Measurements from ENCODE around the gene XCL2. TPM values are rescaled to one million over a fixed set of nuclear protein-coding genes. Genes with fewer than 3 reads are reported as not detected.
"Not testable (repeated sequence)": the region's sequence is repeated elsewhere in the genome, so short reads cannot be mapped to it uniquely, and the experiment has no call there.

XCL2 gene
- total RNA-seq, 1 donor from 2014 or later: not detected

GRCh38 chr1:168574234-168574633 is 30.4 kb upstream of the XCL2 start:
- H3K4me1 ChIP-seq; H3K27ac ChIP-seq; DNase-seq (ENCODE audit: low spot score in 2 of 2); H3K36me3 ChIP-seq; H3K27me3 ChIP-seq; H3K4me3 ChIP-seq; H3K9me3 ChIP-seq: not testable (repeated sequence)
- intact Hi-C loops (cut with DNase I): loop anchor here (2.0 kb wide), 1 partner anchor 231 kb away; no protein-coding TSS in a partner anchor
- TF ChIP-seq CTCF (IDR thresholded peaks at IDR 0.05): peak; percentile 16 to 47 (median 31)

DNA sequence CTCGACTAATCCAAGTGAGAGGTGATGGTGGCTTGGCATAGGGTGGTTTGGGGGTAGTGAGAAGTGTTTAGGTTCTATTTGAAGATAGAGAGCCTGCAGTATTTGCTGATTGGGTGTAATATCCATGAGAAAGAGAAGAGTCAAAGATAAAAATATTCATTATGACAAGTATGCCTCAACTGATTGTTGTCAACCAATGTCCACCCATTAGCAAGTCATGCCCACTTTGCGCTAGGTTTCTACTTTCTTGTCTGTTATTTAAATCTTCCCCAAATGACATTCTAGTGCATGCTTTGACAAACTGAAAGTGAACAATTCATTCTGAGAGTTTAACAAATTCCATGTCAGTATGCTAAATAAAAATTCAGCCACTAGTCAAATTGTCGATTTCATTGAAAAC is 28.8 kb upstream of the XCL2 start:
- Histone ChIP-seq H3K36me3 (no peaks in the 10 kb centered on the region), H3K4me3 (no peak overlapping the region), H3K27ac (no peak overlapping the region), H3K4me1 (no peaks in the 10 kb centered on the region), H3K27me3 (no peaks in the 10 kb centered on the region), H3K9me3 (no peaks in the 10 kb centered on the region)
- intact Hi-C loops (cut with DNase I): no loop called here
- no peak for TF ChIP-seq CTCF (IDR thresholded peaks at IDR 0.05)
- DNase-seq (ENCODE audit: low spot score in 2 of 2): no peak

DNA sequence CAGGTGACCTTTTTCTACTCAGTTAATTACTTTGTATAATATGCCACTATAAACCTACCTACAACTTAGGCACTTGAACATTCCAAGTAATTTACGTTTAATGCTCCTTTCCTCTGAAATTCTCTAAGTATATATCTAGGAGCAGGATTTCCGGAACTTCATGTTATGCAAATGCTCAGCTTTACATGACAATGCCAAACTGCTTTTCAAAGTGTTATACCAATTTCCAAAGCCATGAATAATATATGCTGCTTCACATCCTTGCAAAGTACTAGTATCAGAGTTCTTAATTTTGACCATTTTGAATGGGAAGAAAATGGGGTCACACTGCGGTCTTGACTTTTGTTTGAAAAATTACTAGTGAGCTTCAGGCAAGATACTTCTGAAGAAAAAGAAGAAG is 26.9 kb upstream of the XCL2 start:
- DNase-seq (ENCODE audit: low spot score in 2 of 2): no peak
- no peak overlapping the region for H3K27ac ChIP-seq
- H3K4me3 ChIP-seq: no peak overlapping the region
- H3K36me3 ChIP-seq: no peaks in the 10 kb centered on the region
- TF ChIP-seq CTCF (IDR thresholded peaks at IDR 0.05): no peak
- H3K4me1 ChIP-seq: no peaks in the 10 kb centered on the region
- intact Hi-C loops (cut with DNase I): no loop called here
- H3K27me3 ChIP-seq: no peaks in the 10 kb centered on the region
- H3K9me3 ChIP-seq: no peaks in the 10 kb centered on the region

GRCh38 chr1:168568346-168568745 is 24.5 kb upstream of the XCL2 start:
- TF ChIP-seq CTCF (IDR thresholded peaks at IDR 0.05): no peak
- DNase-seq (ENCODE audit: low spot score in 2 of 2): no peak
- intact Hi-C loops (cut with DNase I): loop anchor here (5.0 kb wide), 1 partner anchor 126 kb away; no protein-coding TSS in a partner anchor
- Histone ChIP-seq H3K4me1 (no peaks in the 10 kb centered on the region), H3K4me3 (no peak overlapping the region), H3K36me3 (no peaks in the 10 kb centered on the region), H3K27me3 (no peaks in the 10 kb centered on the region), H3K9me3 (no peaks in the 10 kb centered on the region), H3K27ac (no peak overlapping the region)

DNA sequence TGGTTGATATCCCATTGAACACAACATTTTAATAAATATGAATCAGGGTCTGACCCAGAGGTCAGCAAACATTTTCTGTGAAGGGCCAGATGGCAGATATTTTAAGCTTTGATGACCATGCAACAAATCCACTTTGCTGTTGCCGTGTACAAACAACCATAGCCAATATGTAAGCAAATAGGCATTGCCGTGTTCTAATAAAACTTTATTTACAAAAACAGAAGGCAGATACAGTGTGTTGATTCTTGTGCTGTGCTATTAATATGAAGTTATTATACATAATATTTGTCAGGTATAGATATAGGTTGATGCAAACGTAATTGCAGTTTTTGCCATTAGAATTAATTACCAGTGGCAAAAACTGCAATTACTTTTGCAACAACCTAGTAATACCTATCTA is 23.8 kb upstream of the XCL2 start:
- no peak for TF ChIP-seq CTCF (IDR thresholded peaks at IDR 0.05)
- Histone ChIP-seq H3K4me3 (no peak overlapping the region), H3K27me3 (no peaks in the 10 kb centered on the region), H3K4me1 (no peaks in the 10 kb centered on the region), H3K27ac (no peak overlapping the region), H3K9me3 (no peaks in the 10 kb centered on the region), H3K36me3 (no peaks in the 10 kb centered on the region)
- intact Hi-C loops (cut with DNase I): loop anchor here (5.0 kb wide), 1 partner anchor 125 kb away; no protein-coding TSS in a partner anchor
- DNase-seq (ENCODE audit: low spot score in 2 of 2): no peak

- H3K9me3 ChIP-seq: no peaks in the 10 kb centered on the region
- H3K4me3 ChIP-seq: no peak overlapping the region
- no peak for DNase-seq (ENCODE audit: low spot score in 2 of 2)
- H3K4me1 ChIP-seq: no peaks in the 10 kb centered on the region
- intact Hi-C loops (cut with DNase I): loop anchor here (5.0 kb wide), 1 partner anchor 125 kb away; no protein-coding TSS in a partner anchor
- no peak for TF ChIP-seq CTCF (IDR thresholded peaks at IDR 0.05)
- H3K27ac ChIP-seq: no peak overlapping the region
- H3K27me3 ChIP-seq: no peaks in the 10 kb centered on the region
- H3K36me3 ChIP-seq: no peaks in the 10 kb centered on the region
These were observed 23.2 kb upstream of the XCL2 start for GRCh38 chr1:168567007-168567406.
